AG09319 (cell line): Measurements from ENCODE around the gene STX1B.

ENCODE experiments used
- DNase-seq: peaks from one replicate; pipeline ENCODE4 v3.0.0-alpha.2; 2010; ENCODE audit warnings: low read depth; ENCODE audit errors: extremely low read depth
- TF ChIP-seq, protein P1 (sequence below): IDR thresholded peaks from 2 replicates; pipeline ENCODE4 v1.5.1; 2011; ENCODE audit warnings: low read depth, mild to moderate bottlenecking, inconsistent platforms, low read length, moderate library complexity

The STX1B gene

DNA sequence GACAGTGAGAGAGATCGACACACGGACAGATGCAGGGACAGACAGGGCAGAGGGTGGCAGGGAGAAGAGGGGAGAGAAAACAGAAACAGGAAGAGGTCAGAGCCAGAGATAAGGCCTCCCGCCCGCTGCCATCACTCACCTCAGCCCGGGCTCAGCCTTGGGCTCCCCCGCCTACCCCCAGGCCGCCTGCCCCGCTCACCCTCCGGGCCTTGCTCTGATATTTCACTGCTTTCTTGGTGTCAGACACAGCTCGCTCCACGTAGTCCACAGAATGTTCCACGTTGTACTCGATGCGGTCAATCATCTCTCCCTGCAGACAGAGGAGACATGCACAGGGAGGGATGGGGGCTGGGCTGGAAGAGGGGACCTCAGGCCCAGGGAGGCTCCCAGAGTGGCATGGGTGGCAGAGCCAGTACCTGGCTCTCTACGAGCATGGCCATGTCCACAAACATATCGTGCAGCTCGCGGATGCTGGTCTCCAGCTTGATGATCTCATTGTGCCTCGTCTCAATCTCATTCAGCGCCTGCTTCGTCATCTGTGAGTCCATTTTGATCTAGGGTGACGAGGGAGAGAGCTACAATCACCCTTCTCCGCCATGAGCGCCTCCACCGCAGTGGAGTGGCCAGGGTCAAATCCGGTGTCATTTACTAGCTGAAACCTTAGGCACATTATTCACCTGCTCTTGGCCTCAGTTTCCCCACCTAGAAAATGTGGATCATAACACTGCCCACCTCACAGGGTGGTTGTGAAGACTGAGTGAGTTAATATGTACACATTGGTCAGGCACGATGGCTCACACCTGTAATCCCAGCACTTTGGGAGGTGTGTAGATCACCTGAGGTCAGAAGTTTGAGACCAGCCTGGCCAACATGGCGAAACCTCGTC lies 17.3 kb downstream of the STX1B start:
- no peak for DNase-seq
- TF ChIP-seq, protein P1, sequence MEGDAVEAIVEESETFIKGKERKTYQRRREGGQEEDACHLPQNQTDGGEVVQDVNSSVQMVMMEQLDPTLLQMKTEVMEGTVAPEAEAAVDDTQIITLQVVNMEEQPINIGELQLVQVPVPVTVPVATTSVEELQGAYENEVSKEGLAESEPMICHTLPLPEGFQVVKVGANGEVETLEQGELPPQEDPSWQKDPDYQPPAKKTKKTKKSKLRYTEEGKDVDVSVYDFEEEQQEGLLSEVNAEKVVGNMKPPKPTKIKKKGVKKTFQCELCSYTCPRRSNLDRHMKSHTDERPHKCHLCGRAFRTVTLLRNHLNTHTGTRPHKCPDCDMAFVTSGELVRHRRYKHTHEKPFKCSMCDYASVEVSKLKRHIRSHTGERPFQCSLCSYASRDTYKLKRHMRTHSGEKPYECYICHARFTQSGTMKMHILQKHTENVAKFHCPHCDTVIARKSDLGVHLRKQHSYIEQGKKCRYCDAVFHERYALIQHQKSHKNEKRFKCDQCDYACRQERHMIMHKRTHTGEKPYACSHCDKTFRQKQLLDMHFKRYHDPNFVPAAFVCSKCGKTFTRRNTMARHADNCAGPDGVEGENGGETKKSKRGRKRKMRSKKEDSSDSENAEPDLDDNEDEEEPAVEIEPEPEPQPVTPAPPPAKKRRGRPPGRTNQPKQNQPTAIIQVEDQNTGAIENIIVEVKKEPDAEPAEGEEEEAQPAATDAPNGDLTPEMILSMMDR, result no peak

- DNase-seq, result no peak
- TF ChIP-seq, protein P1, result no peak
Observed at GRCh38 chr16:30992276-30992780, 18.1 kb downstream of the STX1B start.

- TF ChIP-seq, protein P1, result no peak
- DNase-seq, result no peak
Observed at GRCh38 chr16:30991052-30991451, 19.4 kb downstream of the STX1B start.

DNA sequence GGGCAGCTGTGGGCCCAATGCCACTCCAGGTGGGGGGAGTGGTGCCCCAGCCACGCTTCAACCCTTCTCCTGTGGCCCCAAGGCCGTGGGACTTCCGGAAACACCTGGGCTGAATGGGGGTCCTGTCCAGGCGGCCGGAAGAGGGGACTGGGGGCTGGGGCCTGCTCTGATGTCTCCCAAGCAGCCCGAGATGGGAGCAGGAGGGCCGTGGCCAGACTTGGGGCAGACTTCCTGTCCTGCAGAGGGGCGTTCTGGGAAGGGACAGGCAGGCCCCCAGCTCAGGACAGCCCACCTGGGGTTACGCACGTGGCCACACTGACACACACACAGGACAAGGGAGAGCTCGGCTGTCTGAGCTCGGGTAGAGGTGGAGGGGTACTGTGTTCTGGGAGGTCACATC lies 20.3 kb downstream of the STX1B start:
- TF ChIP-seq, protein P1, result no peak
- no peak for DNase-seq

DNA sequence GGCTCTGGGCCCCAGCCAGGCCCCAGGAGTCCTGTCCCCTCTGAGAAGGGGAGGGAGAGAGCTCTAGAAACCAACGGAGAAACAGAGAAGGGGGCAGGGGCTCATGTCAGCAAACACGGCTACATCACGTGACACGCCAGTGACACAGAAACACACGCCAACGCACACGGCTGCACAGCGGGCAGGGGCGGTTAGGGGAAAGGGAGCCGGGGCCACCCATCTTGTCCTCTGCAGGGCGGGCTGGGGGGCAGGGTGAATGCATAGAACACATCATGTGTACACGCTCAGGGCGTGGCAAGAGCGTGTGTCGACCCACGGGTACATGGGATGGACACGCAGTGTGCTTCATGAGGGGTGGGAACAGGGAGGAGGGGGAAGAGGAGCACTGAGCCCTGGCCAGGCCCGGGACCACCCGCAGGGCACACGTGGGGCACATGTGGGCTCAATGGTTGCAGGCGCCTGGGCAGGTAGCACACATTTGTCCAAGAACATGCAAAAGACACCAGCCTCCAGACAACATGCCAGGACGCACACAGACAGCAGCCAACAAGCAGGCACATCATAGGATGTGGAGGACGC lies 20.9 kb downstream of the STX1B start:
- TF ChIP-seq, protein P1, result no peak
- no peak for DNase-seq

DNA sequence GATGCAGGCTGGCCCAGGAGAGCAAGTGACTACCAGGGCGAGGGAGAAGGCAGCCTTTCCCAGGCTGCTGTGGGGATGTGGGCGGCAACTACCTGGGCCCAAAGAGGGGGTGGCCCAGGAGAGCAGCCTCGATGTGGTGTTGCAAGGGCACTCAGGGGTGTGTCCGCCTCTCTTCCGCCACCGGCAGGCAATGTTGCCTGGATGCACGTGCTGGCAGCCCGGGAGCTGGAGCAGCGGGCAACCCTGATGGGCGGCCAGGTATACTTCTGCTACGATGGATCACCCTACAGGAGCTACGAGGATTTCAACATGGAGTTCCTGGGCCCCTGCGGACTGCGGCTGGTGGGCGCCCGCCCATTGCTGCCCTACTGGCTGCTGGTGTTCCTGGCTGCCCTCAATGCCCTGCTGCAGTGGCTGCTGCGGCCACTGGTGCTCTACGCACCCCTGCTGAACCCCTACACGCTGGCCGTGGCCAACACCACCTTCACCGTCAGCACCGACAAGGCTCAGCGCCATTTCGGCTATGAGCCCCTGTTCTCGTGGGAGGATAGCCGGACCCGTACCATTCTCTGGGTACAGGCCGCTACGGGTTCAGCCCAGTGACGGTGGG lies 22.8 kb downstream of the STX1B start:
- TF ChIP-seq, protein P1, result no peak
- no peak for DNase-seq
